Osteoblast (primary cell): ENCODE results near the gene GADL1. TPM values are rescaled to one million over a fixed set of nuclear protein-coding genes. Genes with fewer than 3 reads are reported as not detected.

Source experiments
- DNase-seq: peaks from one replicate; pipeline ENCODE4 v3.0.0; 2011; ENCODE audit warnings: low spot score, mixed read lengths; ENCODE audit not compliant: insufficient read length; ENCODE audit errors: missing footprints
- H2AFZ ChIP-seq: 2 replicates; pipeline ENCODE4 v1.6.0; 2011; ENCODE audit warnings: mild to moderate bottlenecking, low read length
- H3K27ac ChIP-seq: 2 replicates; pipeline ENCODE4 v1.5.1; 2011; ENCODE audit warnings: mild to moderate bottlenecking, low read depth, low read length, moderate library complexity
- H3K27me3 ChIP-seq: 2 replicates; pipeline ENCODE4 v1.6.0; 2012; ENCODE audit warnings: mild to moderate bottlenecking, control low read depth, inconsistent platforms, low read length, moderate library complexity; ENCODE audit not compliant: insufficient read depth
- H3K36me3 ChIP-seq: 2 replicates; pipeline ENCODE4 v1.5.1; 2011; ENCODE audit warnings: mild to moderate bottlenecking, low read length, control low read depth, moderate library complexity; ENCODE audit not compliant: insufficient read depth
- H3K4me1 ChIP-seq: 2 replicates; pipeline ENCODE4 v1.5.1; 2011; ENCODE audit warnings: mild to moderate bottlenecking, low read length, control low read depth, moderate library complexity; ENCODE audit not compliant: insufficient read depth
- H3K4me2 ChIP-seq: 2 replicates; pipeline ENCODE4 v1.6.0; 2011; ENCODE audit warnings: mild to moderate bottlenecking, low read length; ENCODE audit not compliant: insufficient read depth
- H3K4me3 ChIP-seq: fragments of 200-600 bp; sonication (generic); 3 replicates; pipeline ENCODE4 v1.5.1; 2012; ENCODE audit warnings: mild to moderate bottlenecking, low read length, inconsistent platforms; ENCODE audit not compliant: insufficient read depth
- H3K79me2 ChIP-seq: 2 replicates; pipeline ENCODE4 v1.6.0; 2012; ENCODE audit warnings: mild to moderate bottlenecking, low read length, control low read depth, inconsistent platforms; ENCODE audit not compliant: insufficient read depth
- H3K9me3 ChIP-seq: 2 replicates; pipeline ENCODE4 v1.5.1; 2011; ENCODE audit warnings: low read depth, low read length, control low read depth
- H4K20me1 ChIP-seq: 2 replicates; pipeline ENCODE4 v1.6.0; 2012; ENCODE audit warnings: mild to moderate bottlenecking, low read length, control low read depth; ENCODE audit not compliant: insufficient read depth
- total RNA-seq: library from RNA; depleted of rRNA; stranded (reverse); fragments of >200 nt; gene quantifications from 2 replicates; pipeline ENCODE4 v1.2.3, GENCODE V29; 2012
- TF ChIP-seq, protein P1 (sequence below): IDR thresholded peaks from 2 replicates; pipeline ENCODE4 v1.5.1; 2011; ENCODE audit warnings: mild to moderate bottlenecking, low read depth, low read length, moderate library complexity; ENCODE audit errors: extremely low read depth

GADL1 gene
- total RNA-seq, 1 donor: not detected

DNA sequence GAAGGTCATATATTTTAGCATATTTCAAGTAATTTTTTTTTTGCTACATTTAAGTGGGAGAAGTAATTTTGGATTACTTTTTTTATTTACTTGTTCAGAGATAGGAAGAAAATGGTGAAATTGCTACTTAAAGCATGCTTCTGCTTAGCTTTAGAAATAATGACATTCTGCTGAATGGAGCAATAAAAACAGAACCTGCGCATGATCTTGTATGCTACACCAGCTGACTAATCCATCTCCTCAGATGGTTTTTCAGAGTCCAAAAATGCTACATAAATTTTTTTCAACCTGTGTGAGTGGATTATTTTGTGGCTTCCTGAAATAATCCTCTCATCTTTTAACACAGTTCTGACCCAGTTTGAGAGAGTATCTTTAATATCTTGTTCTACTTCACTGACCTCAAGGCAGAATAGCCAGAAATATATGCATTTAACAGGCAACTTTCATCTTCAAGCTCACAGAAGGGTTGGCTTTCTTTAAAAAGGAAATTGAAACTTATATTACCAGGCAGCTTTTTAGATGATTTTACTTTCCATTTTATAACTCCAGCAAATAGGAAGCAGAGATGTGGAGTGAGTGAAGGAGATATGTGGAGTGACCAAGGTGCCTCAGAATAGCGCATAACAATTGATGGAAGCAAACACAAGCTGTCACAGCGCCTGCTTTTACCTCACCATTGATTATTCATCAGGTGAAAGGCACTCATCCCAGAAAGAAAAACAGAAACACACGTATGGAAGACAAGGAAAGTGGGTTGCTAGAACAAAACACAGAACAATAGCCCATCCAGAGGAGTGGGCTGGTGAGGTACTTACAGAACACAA lies 151.5 kb downstream of the GADL1 start:
- no peaks in the 10 kb centered on the region for H3K27me3 ChIP-seq
- no peak overlapping the region for H3K27ac ChIP-seq
- no peak for DNase-seq
- no peak overlapping the region for H3K4me2 ChIP-seq
- H4K20me1 ChIP-seq: no peaks in the 10 kb centered on the region
- H2AFZ ChIP-seq: peak overlapping the region; percentile 40
- TF ChIP-seq, protein P1, sequence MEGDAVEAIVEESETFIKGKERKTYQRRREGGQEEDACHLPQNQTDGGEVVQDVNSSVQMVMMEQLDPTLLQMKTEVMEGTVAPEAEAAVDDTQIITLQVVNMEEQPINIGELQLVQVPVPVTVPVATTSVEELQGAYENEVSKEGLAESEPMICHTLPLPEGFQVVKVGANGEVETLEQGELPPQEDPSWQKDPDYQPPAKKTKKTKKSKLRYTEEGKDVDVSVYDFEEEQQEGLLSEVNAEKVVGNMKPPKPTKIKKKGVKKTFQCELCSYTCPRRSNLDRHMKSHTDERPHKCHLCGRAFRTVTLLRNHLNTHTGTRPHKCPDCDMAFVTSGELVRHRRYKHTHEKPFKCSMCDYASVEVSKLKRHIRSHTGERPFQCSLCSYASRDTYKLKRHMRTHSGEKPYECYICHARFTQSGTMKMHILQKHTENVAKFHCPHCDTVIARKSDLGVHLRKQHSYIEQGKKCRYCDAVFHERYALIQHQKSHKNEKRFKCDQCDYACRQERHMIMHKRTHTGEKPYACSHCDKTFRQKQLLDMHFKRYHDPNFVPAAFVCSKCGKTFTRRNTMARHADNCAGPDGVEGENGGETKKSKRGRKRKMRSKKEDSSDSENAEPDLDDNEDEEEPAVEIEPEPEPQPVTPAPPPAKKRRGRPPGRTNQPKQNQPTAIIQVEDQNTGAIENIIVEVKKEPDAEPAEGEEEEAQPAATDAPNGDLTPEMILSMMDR: no peak
- no peaks in the 10 kb centered on the region for H3K9me3 ChIP-seq
- no peak overlapping the region for H3K4me3 ChIP-seq
- no peaks in the 10 kb centered on the region for H3K79me2 ChIP-seq
- H3K4me1 ChIP-seq: peaks cover 5% of the 10 kb centered on the region
- H3K36me3 ChIP-seq: no peaks in the 10 kb centered on the region

- H3K4me2 ChIP-seq: no peak overlapping the region
- no peaks in the 10 kb centered on the region for H3K9me3 ChIP-seq
- no peak overlapping the region for H2AFZ ChIP-seq
- H3K4me1 ChIP-seq: no peaks in the 10 kb centered on the region
- H3K4me3 ChIP-seq: no peak overlapping the region
- no peaks in the 10 kb centered on the region for H3K27me3 ChIP-seq
- no peaks in the 10 kb centered on the region for H4K20me1 ChIP-seq
- no peaks in the 10 kb centered on the region for H3K36me3 ChIP-seq
- TF ChIP-seq, protein P1: no peak
- H3K27ac ChIP-seq: no peak overlapping the region
- H3K79me2 ChIP-seq: no peaks in the 10 kb centered on the region
- no peak for DNase-seq
Observed at GRCh38 chr3:30741889-30742288, 152.6 kb downstream of the GADL1 start.

- H4K20me1 ChIP-seq: no peaks in the 10 kb centered on the region
- no peak overlapping the region for H3K27ac ChIP-seq
- no peaks in the 10 kb centered on the region for H3K4me1 ChIP-seq
- no peaks in the 10 kb centered on the region for H3K36me3 ChIP-seq
- no peaks in the 10 kb centered on the region for H3K79me2 ChIP-seq
- no peak overlapping the region for H2AFZ ChIP-seq
- H3K9me3 ChIP-seq: no peaks in the 10 kb centered on the region
- no peak for DNase-seq
- TF ChIP-seq, protein P1: no peak
- no peak overlapping the region for H3K4me2 ChIP-seq
- no peak overlapping the region for H3K4me3 ChIP-seq
- no peaks in the 10 kb centered on the region for H3K27me3 ChIP-seq
Observed at GRCh38 chr3:30738605-30739004, 155.9 kb downstream of the GADL1 start.

DNA sequence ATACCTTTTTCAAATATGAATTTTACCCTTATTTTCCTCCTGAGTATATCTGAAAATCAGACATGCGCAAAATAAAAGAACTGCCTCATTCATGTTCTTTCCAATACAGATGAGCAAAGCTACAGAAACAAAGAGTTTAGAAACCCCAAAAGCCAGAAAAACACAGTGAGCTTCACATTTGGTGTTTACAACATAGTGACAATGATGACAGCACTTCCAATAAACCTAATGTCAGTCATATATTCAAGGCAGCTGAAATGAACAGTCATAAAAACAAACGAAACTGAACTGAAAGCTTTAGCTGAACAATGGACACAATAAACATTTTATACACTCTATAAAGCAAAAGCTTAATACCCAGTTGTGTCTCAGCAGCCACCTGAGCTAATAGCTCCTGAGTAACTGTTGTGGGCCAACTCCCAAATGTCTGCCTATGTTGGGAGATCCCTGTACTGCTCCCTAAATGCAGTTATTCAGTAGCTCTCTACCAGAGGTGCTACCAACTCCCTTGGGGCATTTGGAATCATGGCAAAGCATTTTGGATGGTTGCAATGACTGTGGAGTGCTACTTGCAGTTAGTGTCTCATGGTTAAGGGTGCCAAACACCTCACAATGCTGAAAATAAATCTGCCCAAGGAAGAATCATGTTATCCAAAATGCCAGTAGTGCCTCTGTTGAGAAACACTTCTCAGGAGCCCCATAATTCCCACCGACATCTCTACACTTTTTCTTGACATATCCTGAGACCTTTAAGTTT lies 156.5 kb downstream of the GADL1 start:
- H3K27me3 ChIP-seq: no peaks in the 10 kb centered on the region
- no peaks in the 10 kb centered on the region for H4K20me1 ChIP-seq
- H3K4me2 ChIP-seq: no peak overlapping the region
- no peaks in the 10 kb centered on the region for H3K9me3 ChIP-seq
- H3K36me3 ChIP-seq: no peaks in the 10 kb centered on the region
- DNase-seq: no peak
- H3K4me3 ChIP-seq: no peak overlapping the region
- TF ChIP-seq, protein P1: no peak
- no peak overlapping the region for H3K27ac ChIP-seq
- no peaks in the 10 kb centered on the region for H3K79me2 ChIP-seq
- no peak overlapping the region for H2AFZ ChIP-seq
- H3K4me1 ChIP-seq: no peaks in the 10 kb centered on the region
